T47D (cell line): ENCODE measurements around the gene DGKA.
"Not testable (repeated sequence)": the region's sequence is repeated elsewhere in the genome, so short reads cannot be mapped to it uniquely, and the experiment has no call there.

Experiments
- DNase-seq, 2 experiments: peaks; one replicate each; pipeline versions ENCODE4 v3.0.0 to v3.0.0-alpha.2; 2011 to 2012; ENCODE audit warnings: low read depth in 1 of 2, low spot score in 1 of 2
- JUND ChIP-seq: IDR thresholded peaks from 2 replicates; pipeline ENCODE4 v1.6.1; 2012; ENCODE audit warnings: low read depth
- in situ Hi-C: cut with HindIII; loops from 2 replicates; pipeline ENCODE4 v1.10.0; 2016; ENCODE audit warnings: low sequenced_read_pairs, low pct_unique_long_range_greater_than_20kb

The DGKA gene

DNA sequence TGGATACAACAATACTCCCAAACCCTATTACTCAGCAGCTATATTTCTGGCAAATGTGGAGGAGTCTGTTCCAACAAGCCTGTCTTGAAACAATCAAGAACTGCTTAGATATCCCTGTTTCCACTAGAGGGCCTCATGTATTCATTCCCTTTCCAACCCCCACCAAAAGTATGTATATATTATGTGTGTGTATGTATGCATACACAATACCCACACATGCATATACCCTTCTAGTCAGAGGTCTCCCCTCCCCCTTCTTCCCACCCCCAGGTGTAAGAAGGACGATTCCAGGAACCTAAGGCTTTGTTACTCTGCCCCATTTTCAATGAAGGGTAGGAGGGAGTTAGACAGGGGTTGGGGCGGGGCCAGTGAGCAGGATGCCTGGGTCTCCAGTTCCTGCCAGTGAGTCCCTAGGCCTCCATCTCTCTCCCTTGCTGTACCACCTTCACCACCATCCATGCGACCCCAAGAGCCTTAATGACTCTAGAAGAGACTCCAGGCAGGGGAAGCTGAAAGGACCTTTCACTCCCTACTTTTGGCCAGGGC is at the start of gene DGKA:
TSS of gene DGKA (plus strand) at position 392 of the 546 bp plus-strand sequence. CDS start 5,342 bp downstream, outside the sequence.
- TF ChIP-seq JUND = no peak
- DNase-seq = peak; percentile 74 to 84
- in situ Hi-C loops = no loop called here

DNA sequence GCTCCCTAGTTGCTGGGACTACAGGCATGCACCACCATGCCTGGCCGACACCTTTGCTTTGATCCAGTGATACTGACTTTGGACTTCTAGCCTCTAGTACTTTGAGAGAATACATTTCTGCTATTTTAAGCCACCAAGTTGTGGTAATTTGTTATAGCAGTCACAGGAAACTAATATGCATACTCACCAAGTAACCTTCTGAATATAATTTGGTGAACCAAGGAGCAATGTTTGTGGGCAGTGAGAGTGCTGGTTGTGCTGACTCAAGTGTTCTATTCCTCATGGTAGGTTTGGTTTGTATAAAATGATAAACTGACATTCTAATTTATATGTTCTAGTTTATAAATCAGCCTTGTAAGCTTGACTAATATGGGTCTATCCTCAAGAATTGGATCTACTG is 45.8 kb upstream of the DGKA start:
- TF ChIP-seq JUND = no peak
- in situ Hi-C loops = no loop called here
- no peak for DNase-seq

DNA sequence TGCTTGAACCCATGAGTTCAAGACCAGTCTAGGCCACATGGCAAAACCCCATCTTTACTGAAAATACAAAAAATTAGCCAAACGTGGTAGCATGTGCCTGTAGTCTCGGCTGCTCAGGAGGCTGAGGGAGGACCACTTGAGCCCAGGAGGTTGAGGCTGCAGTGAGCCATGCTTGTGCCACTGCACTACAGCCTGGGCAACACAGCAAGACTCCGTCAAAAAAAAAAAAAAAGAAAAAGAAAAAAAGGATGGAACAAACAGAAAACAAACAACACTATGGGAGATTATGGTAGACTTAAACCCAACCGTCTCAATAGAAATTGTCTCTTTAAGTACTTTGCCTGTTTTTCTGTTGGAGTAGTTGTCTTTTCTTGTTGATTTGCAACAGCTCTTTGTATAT is 39.7 kb upstream of the DGKA start:
- in situ Hi-C loops = no loop called here
- no peak for DNase-seq
- no peak for TF ChIP-seq JUND

DNA sequence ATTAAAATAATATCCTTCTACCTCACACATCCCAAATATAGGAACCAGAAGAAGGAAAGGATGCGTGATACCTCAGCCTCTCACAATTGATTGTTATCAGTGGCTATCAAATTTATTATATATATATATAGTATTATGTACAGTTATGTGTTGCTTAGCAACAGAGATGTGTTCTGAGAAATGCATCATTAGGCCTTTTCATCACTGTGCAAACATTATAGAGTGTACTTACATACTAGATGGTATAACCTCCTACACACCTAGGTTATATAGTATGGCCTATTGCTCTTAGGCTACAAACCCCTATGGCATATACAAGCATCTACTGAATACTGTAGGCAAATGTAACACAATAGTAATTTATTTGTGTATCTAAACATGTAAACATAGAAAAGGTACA is 37.2 kb upstream of the DGKA start:
- no peak for DNase-seq
- in situ Hi-C loops = no loop called here
- no peak for TF ChIP-seq JUND

DNA sequence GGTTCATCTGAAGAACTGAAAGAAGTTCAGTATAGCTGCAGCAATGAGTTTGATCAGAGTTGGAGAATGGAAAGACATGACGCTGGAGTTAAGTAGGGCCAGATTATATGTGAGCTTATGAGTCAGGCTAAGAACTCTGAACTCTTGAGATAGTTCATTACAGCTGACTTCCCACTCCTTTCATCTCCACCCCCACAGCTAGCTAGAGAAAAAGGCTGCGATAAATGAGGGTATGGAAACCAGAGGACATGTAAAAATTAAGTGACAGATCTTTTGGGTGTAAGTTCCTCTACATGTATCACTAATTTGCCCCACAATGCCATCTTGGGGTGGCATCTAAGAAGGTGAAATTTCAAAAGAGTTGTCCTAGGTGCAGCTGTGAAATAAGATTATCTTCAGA is 31.9 kb upstream of the DGKA start:
- no peak for DNase-seq
- in situ Hi-C loops = no loop called here
- TF ChIP-seq JUND = no peak

DNA sequence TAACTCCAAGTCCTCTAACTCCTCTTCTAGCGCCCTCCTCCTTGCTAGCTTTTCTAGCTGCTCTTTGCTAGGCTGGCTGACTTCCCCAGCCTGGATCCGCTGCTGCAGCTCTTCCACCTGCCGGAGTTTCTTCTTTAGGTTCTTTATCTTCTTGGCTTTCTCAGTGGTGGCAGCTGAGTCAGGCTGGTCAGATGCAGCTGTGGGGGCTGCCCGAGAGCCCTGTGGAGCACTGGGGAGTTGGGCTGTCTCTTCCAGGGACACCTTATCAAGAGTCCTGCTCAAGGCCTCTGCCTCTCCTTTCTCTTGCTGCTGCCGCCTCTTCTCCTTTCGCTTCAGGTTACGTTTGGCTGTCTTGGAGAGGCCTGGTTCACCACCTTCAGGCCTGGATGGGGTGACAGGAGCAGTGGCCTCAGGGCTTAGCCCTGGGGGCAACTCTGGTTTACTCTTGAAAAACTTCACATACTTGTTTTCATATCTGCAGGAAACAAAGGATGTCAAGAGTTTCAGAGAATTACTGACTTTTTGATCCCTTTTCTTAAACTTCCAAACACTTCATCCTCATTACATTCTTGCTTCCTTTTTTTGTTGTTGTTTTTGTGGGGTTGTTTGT is 29.0 kb upstream of the DGKA start:
- in situ Hi-C loops = no loop called here
- no peak for TF ChIP-seq JUND
- DNase-seq = no peak

DNA sequence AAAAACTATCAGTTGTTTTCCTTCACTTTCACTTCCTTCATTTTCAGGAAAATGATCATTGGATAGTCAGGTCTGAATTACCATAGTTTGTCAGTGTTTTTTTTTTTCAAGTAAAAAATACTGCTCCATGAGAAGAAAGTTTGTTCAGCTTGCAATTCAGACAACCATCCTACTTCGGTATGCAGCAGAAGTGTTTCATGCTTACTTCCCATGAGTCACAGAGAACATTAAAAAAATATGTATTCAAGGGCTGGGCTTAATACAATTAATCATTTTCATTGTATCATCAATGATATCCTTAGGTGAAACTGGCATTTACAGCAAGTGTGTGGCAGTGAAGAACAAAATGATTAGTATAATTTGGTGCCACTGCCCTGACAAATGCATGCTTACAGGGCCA is 24.9 kb upstream of the DGKA start:
- TF ChIP-seq JUND = no peak
- in situ Hi-C loops = no loop called here

DNA sequence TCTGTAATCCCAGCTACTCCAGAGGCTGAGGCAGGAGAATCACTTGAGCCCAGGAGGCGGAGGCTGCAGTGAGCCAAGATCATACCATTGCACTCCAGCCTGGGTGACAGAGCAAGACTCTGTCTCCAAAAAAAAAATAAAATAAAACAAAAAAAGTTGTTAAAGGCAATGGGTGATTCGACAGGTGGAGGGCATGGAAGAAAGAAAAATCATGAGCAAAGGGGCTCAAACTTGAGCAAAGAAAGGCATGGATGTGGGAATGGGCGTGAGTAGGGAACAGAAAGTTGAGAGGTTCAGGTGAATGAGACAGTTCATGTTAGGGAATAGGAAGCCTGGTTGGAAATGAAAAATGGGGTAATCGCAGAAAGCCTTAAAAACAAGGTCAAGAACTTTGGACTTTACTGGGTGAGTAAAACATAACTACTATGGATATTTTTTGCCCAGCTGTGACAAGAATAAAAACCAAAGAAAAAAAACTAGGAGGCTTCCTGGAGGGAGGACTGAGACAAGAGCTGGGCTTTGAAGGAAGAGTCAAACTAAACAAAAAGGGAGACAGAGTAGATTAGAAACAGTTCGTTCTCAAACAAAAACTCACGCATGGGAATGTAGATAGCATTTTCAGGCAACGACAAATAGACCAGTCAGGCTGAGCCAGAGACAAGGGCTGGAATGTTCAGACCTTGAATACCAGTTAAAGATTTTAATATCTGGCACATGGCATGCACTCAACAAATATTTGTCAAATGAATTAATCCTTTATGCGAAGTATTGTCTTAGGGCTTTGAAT is 22.0 kb upstream of the DGKA start:
- TF ChIP-seq JUND = no peak
- DNase-seq = peak in 1 of 2 experiments; percentile 55
- in situ Hi-C loops = no loop called here

More for the DNA sequence above, 24.9 kb upstream of the DGKA start:
- DNase-seq = no peak

DNA sequence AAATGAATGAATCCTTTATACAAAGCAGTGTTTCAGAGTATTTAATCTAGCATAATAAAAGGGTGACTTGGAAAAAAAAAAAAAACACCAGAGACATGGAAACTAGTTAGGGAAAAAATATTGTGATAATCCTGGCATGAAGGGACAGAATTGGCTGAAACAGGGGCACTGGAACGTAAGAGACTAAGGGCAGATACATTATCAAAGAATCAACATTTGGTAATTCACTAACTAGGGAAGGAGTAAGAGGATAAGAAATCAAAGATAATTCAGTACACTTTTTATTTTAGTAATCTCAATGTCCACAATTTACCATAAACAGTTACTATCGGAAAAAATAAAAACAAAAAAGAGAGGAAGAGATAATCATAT is 21.5 kb upstream of the DGKA start:
- no peak for DNase-seq
- TF ChIP-seq JUND = no peak
- in situ Hi-C loops = no loop called here

DNA sequence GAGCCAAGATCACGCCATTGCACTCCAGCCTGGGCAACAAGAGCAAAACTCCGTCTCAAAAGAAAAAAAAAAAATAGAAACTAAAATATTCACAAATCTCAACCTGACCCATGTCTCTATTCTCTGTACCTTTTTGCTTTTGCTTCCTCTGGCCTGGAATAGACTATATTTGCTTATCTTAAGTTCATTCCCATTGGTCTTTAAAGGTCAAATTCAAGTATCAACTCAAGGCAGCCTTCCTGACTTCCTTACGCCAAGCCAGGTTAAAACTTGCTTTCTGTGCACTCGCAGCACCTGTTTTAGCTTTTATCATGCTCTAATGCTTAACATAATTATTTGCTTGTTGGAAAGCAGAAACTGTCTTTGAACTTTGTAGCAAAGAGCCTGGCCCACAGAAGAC is 18.1 kb upstream of the DGKA start:
- in situ Hi-C loops = no loop called here
- no peak for TF ChIP-seq JUND
- no peak for DNase-seq

DNA sequence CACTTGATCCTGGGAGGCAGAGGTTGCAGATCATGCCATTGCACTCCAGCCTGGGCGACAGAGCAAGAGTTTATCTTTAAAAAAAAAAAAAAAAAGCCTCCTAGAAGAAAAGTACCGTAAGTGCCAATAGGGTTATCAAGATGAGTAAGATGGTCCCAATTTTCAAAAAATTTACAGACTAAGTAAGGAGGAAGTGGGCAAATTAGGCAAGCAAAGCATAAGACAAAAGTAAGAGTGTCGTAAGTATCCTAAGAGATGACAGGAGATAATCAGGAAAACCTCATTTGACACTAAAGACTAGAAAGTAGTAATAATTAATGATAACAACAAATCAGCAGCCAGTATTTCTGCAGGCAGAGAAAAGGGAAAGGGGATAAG is 15.5 kb upstream of the DGKA start:
- no peak for TF ChIP-seq JUND
- DNase-seq = no peak
- in situ Hi-C loops = no loop called here

DNA sequence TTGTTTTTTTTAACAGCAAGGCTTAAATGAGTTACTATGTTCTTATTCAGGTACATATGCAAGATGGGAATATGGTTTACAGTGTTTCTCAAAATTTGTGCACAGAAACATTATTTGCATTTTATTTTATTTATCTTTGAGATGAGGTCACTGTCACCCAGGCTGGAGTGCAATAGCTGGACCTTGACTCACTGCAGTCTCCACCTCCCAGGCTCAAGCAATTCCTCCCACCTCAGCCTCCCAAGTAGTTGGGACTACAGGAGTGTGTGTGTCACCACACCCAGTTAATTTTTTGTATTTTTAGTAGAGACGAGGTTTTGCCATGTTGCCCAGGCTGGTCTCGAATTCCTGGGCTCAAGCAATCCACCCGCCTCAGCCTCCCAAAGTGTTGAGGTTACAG is 11.9 kb upstream of the DGKA start:
- in situ Hi-C loops = not testable (repeated sequence)
- peak in 1 of 2 experiments; percentile 44 for DNase-seq

DNA sequence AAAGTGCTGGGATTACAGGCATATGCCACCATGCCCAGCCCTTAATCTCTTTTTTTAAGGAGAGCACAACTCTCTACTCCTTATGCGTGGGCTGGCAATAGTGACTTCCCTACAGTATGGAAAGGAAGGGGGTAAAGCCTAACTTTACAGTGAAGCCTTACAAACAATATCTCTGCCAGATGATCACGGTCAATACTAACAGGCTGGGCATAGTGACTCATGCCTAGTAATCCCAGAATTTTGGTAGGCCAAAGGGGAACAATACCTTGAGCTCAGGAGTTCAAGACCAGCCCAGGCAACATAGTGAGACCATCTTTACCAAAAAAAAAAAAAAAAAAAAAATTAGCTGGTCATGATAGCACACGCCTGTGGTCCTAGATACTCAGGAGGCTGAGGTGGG is 8.8 kb upstream of the DGKA start:
- no peak for TF ChIP-seq JUND
- in situ Hi-C loops = no loop called here
- no peak for DNase-seq

DNA sequence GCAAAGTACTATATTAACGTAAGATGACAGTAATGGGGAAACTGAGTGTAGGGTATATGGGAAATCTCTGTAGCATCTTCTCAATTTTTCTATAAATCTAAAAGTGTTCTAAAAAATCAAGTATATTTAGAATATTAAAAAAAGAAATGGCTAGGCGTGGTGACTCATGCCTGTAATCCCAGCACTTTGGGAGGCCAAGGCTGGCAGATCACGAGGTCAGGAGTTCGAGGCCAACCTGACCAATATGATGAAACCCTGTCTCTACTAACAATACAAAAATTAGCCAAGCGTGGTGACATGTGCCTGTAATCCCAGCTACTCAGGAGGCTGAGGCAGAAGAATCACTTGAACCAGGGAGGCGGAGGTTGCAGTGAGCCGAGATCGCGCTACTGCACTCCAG is 7.3 kb upstream of the DGKA start:
- DNase-seq, in situ Hi-C loops: not testable (repeated sequence)
